Measurements from ENCODE around the gene ICAM3.

Gene ICAM3

DNA sequence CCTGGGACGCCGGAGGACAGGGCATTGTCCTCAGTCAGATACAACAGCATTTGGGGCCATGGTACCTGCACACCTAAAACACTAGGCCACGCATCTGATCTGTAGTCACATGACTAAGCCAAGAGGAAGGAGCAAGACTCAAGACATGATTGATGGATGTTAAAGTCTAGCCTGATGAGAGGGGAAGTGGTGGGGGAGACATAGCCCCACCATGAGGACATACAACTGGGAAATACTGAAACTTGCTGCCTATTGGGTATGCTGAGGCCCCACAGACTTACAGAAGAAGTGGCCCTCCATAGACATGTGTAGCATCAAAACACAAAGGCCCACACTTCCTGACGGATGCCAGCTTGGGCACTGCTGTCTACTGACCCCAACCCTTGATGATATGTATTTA is 54.0 kb downstream of the ICAM3 start:
- Histone ChIP-seq H3K9me3 (ENCODE audit: control insufficient read depth, low read length) (no peaks in the 10 kb centered on the region), H3K27ac (ENCODE audit: insufficient read depth, low read length, poor library complexity, severe bottlenecking) (no peak overlapping the region), H3K4me3 (ENCODE audit: insufficient read depth, low read depth, low read length, poor library complexity, severe bottlenecking) (no peak overlapping the region), H3K36me3 (ENCODE audit: control insufficient read depth, insufficient read depth, low read length) (peaks cover 29% of the 10 kb centered on the region), H3K27me3 (replicated peaks; ENCODE audit: control insufficient read depth, insufficient read depth, low read length, poor library complexity, severe bottlenecking) (peaks cover 25% of the 10 kb centered on the region), H3K4me1 (ENCODE audit: control insufficient read depth, insufficient read depth, low read length, poor library complexity, severe bottlenecking) (peaks cover 40% of the 10 kb centered on the region)
- no peak for DNase-seq

DNA sequence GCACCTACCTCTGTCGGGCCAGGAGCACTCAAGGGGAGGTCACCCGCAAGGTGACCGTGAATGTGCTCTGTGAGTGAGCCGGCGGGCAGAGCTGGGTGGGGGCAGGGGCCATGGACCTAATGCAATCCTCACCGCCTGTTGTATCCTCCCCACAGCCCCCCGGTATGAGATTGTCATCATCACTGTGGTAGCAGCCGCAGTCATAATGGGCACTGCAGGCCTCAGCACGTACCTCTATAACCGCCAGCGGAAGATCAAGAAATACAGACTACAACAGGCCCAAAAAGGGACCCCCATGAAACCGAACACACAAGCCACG is 54.5 kb downstream of the ICAM3 start:
- Histone ChIP-seq H3K27me3 (replicated peaks; ENCODE audit: control insufficient read depth, insufficient read depth, low read length, poor library complexity, severe bottlenecking) (peaks cover 21% of the 10 kb centered on the region), H3K9me3 (ENCODE audit: control insufficient read depth, low read length) (no peaks in the 10 kb centered on the region), H3K27ac (ENCODE audit: insufficient read depth, low read length, poor library complexity, severe bottlenecking) (no peak overlapping the region), H3K36me3 (ENCODE audit: control insufficient read depth, insufficient read depth, low read length) (peaks cover 29% of the 10 kb centered on the region), H3K4me3 (ENCODE audit: insufficient read depth, low read depth, low read length, poor library complexity, severe bottlenecking) (no peak overlapping the region), H3K4me1 (ENCODE audit: control insufficient read depth, insufficient read depth, low read length, poor library complexity, severe bottlenecking) (peaks cover 36% of the 10 kb centered on the region)
- no peak for DNase-seq

DNA sequence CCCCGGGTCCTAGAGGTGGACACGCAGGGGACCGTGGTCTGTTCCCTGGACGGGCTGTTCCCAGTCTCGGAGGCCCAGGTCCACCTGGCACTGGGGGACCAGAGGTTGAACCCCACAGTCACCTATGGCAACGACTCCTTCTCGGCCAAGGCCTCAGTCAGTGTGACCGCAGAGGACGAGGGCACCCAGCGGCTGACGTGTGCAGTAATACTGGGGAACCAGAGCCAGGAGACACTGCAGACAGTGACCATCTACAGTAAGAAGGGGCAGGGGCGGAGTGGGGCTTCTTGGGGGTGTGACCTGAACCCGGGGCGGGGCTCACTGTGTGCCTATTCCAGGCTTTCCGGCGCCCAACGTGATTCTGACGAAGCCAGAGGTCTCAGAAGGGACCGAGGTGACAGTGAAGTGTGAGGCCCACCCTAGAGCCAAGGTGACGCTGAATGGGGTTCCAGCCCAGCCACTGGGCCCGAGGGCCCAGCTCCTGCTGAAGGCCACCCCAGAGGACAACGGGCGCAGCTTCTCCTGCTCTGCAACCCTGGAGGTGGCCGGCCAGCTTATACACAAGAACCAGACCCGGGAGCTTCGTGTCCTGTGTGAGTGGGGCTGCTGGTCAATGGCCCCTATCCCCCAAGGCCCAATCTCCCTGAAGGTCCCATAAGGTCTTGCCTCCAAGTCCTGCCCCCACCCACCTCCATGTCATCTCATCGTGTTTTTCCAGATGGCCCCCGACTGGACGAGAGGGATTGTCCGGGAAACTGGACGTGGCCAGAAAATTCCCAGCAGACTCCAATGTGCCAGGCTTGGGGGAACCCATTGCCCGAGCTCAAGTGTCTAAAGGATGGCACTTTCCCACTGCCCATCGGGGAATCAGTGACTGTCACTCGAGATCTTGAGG is 55.1 kb downstream of the ICAM3 start:
- peaks cover 14% of the 10 kb centered on the region for H3K27me3 ChIP-seq (replicated peaks; ENCODE audit: control insufficient read depth, insufficient read depth, low read length, poor library complexity, severe bottlenecking)
- H3K27ac ChIP-seq (ENCODE audit: insufficient read depth, low read length, poor library complexity, severe bottlenecking): no peak overlapping the region

More for the DNA sequence above, 55.1 kb downstream of the ICAM3 start:
- no peak for DNase-seq
- peaks cover 29% of the 10 kb centered on the region for H3K4me1 ChIP-seq (ENCODE audit: control insufficient read depth, insufficient read depth, low read length, poor library complexity, severe bottlenecking)
- H3K4me3 ChIP-seq (ENCODE audit: insufficient read depth, low read depth, low read length, poor library complexity, severe bottlenecking): no peak overlapping the region
- H3K9me3 ChIP-seq (ENCODE audit: control insufficient read depth, low read length): no peaks in the 10 kb centered on the region
- peaks cover 29% of the 10 kb centered on the region for H3K36me3 ChIP-seq (ENCODE audit: control insufficient read depth, insufficient read depth, low read length)

Data from effector memory CD4-positive, alpha-beta T cell (primary cell).